Retinal pigment epithelial cell (primary cell): ENCODE results near the gene MAP3K7CL.

Experiments used
- DNase-seq: peaks from one replicate; pipeline ENCODE4 v3.0.0-alpha.2; 2010; ENCODE audit warnings: low read depth
- H3K4me3 ChIP-seq: 2 replicates; pipeline ENCODE4 v1.5.1; 2011; ENCODE audit warnings: mild to moderate bottlenecking, low read length, control low read depth, moderate library complexity
- CTCF ChIP-seq: conservative IDR thresholded peaks from 2 replicates; pipeline ENCODE4 v1.5.1; 2011; ENCODE audit warnings: low read depth, low read length, control low read depth, inconsistent platforms

Gene MAP3K7CL

DNA sequence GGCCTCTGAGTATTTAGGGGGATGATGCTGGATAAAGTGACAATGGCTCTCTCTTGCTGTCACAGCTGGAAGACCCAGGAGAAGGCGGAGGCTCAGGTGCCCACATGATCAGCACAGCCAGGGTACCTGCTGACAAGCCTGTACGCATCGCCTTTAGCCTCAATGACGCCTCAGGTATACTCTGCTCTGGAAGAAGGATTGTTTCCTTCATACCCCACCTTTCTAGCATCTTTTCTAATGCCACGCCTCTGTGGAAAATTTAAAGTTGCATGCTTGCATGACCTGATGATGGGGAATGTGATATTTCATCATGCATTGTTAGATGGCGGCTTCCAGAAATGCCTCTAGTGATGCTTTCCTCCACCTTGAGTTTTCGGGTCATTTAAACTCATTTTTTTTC, 2.8 kb downstream of the MAP3K7CL start:
- no peak for TF ChIP-seq CTCF
- no peak for DNase-seq
- no peak overlapping the region for H3K4me3 ChIP-seq

DNA sequence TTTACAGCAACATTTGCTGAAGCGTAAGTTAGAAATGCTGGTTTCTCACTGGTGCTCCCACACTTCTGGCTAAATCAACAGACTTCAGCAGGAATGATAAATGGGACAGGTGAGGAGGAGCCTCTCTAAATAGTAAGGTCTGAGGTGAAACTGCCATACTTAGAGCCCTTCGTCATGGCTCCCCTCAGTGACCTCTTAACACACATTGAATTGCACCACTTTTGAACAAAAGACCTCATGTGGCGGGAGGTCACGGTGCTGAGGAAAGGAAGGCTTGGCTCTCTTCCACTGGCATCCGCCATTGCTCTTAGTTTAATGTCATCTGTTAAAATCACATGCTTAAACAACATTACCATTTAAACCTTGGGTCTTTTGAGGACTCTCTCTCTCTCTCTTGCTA, 3.4 kb downstream of the MAP3K7CL start:
- DNase-seq, result no peak
- no peak for TF ChIP-seq CTCF
- no peak overlapping the region for H3K4me3 ChIP-seq

GRCh38 chr21:29135481-29135880, 5.0 kb downstream of the MAP3K7CL start:
- no peak for DNase-seq
- TF ChIP-seq CTCF, result no peak

GRCh38 chr21:29136033-29136432, 5.6 kb downstream of the MAP3K7CL start:
- no peak overlapping the region for H3K4me3 ChIP-seq
- no peak for TF ChIP-seq CTCF
- no peak for DNase-seq

More at GRCh38 chr21:29135481-29135880, 5.0 kb downstream of the MAP3K7CL start:
- H3K4me3 ChIP-seq, result no peak overlapping the region

- no peak for DNase-seq
- no peak overlapping the region for H3K4me3 ChIP-seq
- TF ChIP-seq CTCF, result no peak
These were observed 14.4 kb downstream of the MAP3K7CL start for GRCh38 chr21:29144736-29145353.

GRCh38 chr21:29145354-29145782, 14.9 kb downstream of the MAP3K7CL start:
- DNase-seq, result no peak
- no peak for TF ChIP-seq CTCF
- no peak overlapping the region for H3K4me3 ChIP-seq

DNA sequence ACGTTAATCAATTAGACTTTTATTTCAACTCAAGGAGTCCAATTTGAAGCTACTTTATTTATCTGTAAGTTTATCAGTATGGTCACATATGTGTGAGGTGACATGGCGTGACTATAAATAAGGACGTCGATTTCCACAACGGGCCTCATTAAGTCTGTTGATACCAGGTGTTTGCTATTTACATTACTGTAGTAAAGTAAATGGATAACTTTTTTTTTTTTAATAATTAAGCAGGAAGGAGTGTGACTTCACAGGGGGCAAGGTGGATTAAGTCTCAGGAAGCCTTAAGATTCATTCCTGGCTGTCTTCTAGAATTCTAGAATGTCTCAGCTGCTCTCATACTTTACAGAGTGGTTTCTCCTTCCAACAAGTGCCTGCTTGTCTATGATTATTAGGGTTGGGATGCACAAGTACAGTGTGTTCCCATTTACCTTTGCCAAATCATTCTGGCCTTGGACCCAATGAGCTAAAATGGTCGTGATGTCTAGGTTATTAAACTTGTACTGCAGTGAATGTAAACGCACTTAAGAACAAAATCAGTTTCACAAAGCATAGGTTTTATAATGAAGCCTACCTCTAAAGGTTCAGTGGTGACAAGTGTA, 15.5 kb downstream of the MAP3K7CL start:
- TF ChIP-seq CTCF, result no peak
- no peak for DNase-seq
- H3K4me3 ChIP-seq, result no peak overlapping the region
